Neural cell (in vitro differentiated cells): ENCODE results near the gene ACOT7.
A peak's percentile ranks its signal among the peaks of the same experiment; 100 is the strongest.

Experiments
- EP300 ChIP-seq: fragments of 450-650 bp; conservative IDR thresholded peaks from 2 replicates; pipeline ENCODE4 v1.6.1; 2014; ENCODE audit warnings: antibody characterized with exemption, mild to moderate bottlenecking, moderate library complexity; ENCODE audit not compliant: poor library complexity, severe bottlenecking
- EZH2 ChIP-seq: fragments of 200-600, 300-800 bp; shearing (Covaris generic), sonication (generic); IDR thresholded peaks from 2 replicates; pipeline ENCODE4 v1.6.1; 2014; ENCODE audit warnings: antibody characterized with exemption, low read length, borderline replicate concordance, mild to moderate bottlenecking; ENCODE audit not compliant: insufficient read depth, poor library complexity, severe bottlenecking
- SMC3 ChIP-seq: fragments of 450-650 bp; conservative IDR thresholded peaks from 2 replicates; pipeline ENCODE4 v1.6.1; 2014; ENCODE audit warnings: antibody characterized with exemption, mild to moderate bottlenecking, moderate library complexity; ENCODE audit not compliant: poor library complexity
- TAF1 ChIP-seq: IDR thresholded peaks from 2 replicates; pipeline ENCODE4 v1.6.1; 2012; ENCODE audit warnings: low read depth
- TF ChIP-seq, protein P1 (sequence below): fragments of 450-650 bp; IDR thresholded peaks from 2 replicates; pipeline ENCODE4 v1.5.1; 2014; ENCODE audit warnings: antibody characterized with exemption, mild to moderate bottlenecking, moderate library complexity; ENCODE audit not compliant: poor library complexity, severe bottlenecking

GRCh38 chr1:6347641-6348487 is 45.7 kb downstream of the ACOT7 start:
- TF ChIP-seq, protein P1, sequence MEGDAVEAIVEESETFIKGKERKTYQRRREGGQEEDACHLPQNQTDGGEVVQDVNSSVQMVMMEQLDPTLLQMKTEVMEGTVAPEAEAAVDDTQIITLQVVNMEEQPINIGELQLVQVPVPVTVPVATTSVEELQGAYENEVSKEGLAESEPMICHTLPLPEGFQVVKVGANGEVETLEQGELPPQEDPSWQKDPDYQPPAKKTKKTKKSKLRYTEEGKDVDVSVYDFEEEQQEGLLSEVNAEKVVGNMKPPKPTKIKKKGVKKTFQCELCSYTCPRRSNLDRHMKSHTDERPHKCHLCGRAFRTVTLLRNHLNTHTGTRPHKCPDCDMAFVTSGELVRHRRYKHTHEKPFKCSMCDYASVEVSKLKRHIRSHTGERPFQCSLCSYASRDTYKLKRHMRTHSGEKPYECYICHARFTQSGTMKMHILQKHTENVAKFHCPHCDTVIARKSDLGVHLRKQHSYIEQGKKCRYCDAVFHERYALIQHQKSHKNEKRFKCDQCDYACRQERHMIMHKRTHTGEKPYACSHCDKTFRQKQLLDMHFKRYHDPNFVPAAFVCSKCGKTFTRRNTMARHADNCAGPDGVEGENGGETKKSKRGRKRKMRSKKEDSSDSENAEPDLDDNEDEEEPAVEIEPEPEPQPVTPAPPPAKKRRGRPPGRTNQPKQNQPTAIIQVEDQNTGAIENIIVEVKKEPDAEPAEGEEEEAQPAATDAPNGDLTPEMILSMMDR = peak; percentile 66
- TF ChIP-seq EZH2 (no peak), TAF1 (no peak), EP300 (no peak), SMC3 (peak; percentile 77)
